Neural crest cell (in vitro differentiated cells): ENCODE measurements around the gene NRXN3. TPM values are rescaled to one million over a fixed set of nuclear protein-coding genes. Genes with fewer than 3 reads are reported as not detected.

Experiments used
- DNase-seq: peaks from one replicate; pipeline ENCODE4 v3.0.0; 2021; ENCODE audit warnings: low read depth, mixed read lengths, low spot score
- H3K27ac Mint-ChIP-seq: one replicate; pipeline ENCODE4 v1.8.0; 2021; ENCODE audit warnings: mild to moderate bottlenecking, mixed read lengths; ENCODE audit not compliant: unreplicated experiment
- H3K27me3 Mint-ChIP-seq: 2 replicates; pipeline ENCODE4 v1.8.0; 2021; ENCODE audit warnings: low read depth, mild to moderate bottlenecking, mixed read lengths
- H3K36me3 Mint-ChIP-seq: 2 replicates; pipeline ENCODE4 v1.8.0; 2021; ENCODE audit warnings: low read depth, mild to moderate bottlenecking, mixed read lengths
- H3K4me1 Mint-ChIP-seq: 2 replicates; pipeline ENCODE4 v1.8.0; 2021; ENCODE audit warnings: mixed read lengths
- H3K4me3 Mint-ChIP-seq: one replicate; pipeline ENCODE4 v1.8.0; 2021; ENCODE audit warnings: mild to moderate bottlenecking, mixed read lengths
- H3K9me3 Mint-ChIP-seq: 2 replicates; pipeline ENCODE4 v1.8.0; 2021; ENCODE audit warnings: mixed read lengths
- total RNA-seq: library from RNA; stranded (reverse); gene quantifications from 2 replicates; pipeline ENCODE4 v1.2.1, GENCODE V29; 2021
- TF ChIP-seq, protein P1 (sequence below): fragments of 200-600 bp; sonication (generic); conservative IDR thresholded peaks from 2 replicates; pipeline ENCODE4 v1.5.0; 2021; ENCODE audit warnings: antibody characterized with exemption, mild to moderate bottlenecking

The NRXN3 gene
- total RNA-seq, 1 donor from 2014 or later = 2.5 TPM

DNA sequence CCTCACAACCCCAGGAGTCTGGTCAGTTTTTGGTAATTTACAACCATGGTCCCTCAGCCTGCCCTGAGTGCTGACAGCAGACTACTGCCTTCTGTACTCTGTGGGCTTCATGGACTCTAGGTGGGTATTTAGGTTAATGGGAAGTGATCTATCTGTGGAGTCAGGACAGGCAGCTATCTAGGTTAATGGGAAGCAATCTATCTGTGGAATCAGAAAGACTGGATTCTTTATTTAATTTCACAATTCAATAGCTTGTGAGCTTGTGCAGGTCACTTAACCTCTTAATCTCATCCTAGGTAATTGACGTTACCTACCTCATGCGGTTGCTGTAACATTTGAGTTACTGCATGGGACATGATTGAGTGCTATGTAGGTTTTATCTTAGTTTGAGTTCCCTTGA, 777.5 kb downstream of the NRXN3 start:
- Mint-ChIP-seq H3K9me3 (no peaks in the 10 kb centered on the region), H3K27me3 (peaks cover 12% of the 10 kb centered on the region), H3K4me3 (no peak overlapping the region), H3K36me3 (no peaks in the 10 kb centered on the region), H3K4me1 (peaks cover 5% of the 10 kb centered on the region), H3K27ac (no peak overlapping the region)
- no peak for DNase-seq
- TF ChIP-seq, protein P1, sequence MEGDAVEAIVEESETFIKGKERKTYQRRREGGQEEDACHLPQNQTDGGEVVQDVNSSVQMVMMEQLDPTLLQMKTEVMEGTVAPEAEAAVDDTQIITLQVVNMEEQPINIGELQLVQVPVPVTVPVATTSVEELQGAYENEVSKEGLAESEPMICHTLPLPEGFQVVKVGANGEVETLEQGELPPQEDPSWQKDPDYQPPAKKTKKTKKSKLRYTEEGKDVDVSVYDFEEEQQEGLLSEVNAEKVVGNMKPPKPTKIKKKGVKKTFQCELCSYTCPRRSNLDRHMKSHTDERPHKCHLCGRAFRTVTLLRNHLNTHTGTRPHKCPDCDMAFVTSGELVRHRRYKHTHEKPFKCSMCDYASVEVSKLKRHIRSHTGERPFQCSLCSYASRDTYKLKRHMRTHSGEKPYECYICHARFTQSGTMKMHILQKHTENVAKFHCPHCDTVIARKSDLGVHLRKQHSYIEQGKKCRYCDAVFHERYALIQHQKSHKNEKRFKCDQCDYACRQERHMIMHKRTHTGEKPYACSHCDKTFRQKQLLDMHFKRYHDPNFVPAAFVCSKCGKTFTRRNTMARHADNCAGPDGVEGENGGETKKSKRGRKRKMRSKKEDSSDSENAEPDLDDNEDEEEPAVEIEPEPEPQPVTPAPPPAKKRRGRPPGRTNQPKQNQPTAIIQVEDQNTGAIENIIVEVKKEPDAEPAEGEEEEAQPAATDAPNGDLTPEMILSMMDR = no peak

DNA sequence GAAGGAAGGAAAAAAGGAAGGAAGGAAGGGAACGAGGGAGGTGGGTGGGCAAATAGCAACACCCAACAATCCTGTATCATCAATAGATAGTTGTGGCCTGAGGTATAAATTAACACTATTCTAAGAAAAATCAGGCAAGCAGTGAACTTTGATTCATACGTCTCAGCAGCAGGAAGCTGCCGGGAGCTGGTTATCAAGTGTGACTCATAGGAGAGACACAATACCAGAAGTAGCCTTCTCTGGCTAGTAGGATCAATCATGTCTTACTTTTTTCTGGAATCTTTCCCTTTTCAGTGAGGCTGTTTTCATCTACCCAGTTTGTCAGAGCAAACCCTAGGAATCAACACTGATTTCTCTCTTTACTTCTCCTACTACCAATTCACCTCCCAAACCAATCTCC, 780.5 kb downstream of the NRXN3 start:
- peak overlapping the region; percentile 31 for H3K27ac Mint-ChIP-seq
- H3K9me3 Mint-ChIP-seq = no peaks in the 10 kb centered on the region
- H3K27me3 Mint-ChIP-seq = no peaks in the 10 kb centered on the region
- peaks cover 5% of the 10 kb centered on the region for H3K4me1 Mint-ChIP-seq
- no peak overlapping the region for H3K4me3 Mint-ChIP-seq
- TF ChIP-seq, protein P1 = no peak
- DNase-seq = no peak
- no peaks in the 10 kb centered on the region for H3K36me3 Mint-ChIP-seq

DNA sequence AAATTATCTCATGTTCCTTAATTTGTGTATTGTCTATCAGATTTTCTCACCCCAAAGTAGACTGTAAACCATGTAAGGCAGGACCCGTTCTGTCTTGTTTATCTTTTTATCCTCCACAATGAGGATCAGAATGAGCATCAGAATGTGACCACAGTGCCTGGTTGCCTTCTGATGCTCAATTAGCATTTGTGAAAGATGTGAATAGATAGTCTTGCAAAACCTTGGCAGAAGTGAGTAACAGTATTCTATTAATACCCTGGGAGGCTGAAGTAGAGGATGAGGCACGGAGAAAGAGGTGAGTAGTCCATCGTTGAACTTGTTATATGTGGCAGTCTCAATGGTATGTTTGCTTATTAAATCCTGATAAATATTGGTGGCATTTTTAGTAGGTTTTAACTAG, 781.4 kb downstream of the NRXN3 start:
- no peaks in the 10 kb centered on the region for H3K27me3 Mint-ChIP-seq
- peaks cover 5% of the 10 kb centered on the region for H3K4me1 Mint-ChIP-seq
- no peak overlapping the region for H3K4me3 Mint-ChIP-seq
- no peaks in the 10 kb centered on the region for H3K9me3 Mint-ChIP-seq
- DNase-seq = no peak
- H3K27ac Mint-ChIP-seq = no peak overlapping the region
- TF ChIP-seq, protein P1 = no peak
- H3K36me3 Mint-ChIP-seq = no peaks in the 10 kb centered on the region

DNA sequence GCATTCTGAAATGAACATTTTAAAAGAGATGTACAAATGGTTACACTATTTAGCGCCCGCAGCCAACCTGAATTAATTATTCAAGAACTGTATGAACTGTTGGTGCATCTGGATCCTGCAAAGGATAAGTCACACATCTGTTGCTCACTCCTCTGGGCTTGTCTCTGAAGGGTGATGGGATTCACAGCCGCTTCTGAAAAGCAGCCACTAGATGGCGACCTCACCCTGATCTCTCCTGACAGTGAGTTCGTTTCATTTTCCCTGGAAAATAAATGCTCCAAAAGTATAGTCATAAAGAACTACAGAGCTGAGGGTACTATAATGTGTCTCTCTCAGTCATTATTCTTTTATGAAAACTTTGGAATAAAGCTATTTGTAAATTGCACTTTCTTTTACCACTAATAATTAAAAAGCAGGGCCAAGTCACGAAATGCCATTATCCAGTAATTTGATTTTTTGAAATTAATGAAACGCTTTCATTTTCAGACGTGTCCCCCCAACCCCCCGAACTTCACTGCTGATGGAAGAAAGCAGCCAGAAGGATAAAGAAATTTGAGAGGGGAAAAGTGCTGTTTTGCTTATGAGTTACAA, 789.6 kb downstream of the NRXN3 start:
- Mint-ChIP-seq H3K4me1 (peaks cover 3% of the 10 kb centered on the region), H3K36me3 (no peaks in the 10 kb centered on the region), H3K27me3 (no peaks in the 10 kb centered on the region), H3K9me3 (no peaks in the 10 kb centered on the region), H3K4me3 (no peak overlapping the region), H3K27ac (no peak overlapping the region)
- TF ChIP-seq, protein P1 = peak; percentile 91
- DNase-seq = peak; percentile 80

DNA sequence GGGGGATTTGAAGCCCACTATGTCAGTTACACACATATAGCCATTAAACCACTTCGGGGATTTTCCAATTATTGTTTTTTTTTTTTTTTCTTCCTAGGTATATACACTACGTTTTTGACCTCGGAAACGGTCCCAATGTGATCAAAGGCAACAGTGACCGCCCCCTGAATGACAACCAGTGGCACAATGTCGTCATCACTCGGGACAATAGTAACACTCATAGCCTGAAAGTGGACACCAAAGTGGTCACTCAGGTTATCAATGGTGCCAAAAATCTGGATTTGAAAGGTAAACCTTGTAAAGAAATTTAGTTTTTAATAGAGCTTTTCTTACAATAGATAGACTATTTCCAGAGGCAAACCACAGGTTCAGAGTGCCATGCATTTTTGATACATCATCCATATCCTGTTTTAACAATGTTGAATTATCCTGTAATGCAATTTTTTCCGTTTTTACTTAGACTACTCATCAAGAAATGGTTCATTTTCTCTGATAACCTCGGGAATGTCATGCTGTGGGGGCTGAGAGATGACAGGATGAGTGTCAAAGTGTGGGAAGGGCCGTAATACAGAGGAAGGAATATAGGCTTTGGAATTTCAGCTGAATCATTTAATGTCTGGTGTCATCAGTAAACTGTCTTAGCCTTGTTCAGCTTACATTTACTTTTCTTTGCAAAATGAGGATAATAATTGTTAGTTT, 797.1 kb downstream of the NRXN3 start:
- Mint-ChIP-seq H3K27me3 (no peaks in the 10 kb centered on the region), H3K36me3 (no peaks in the 10 kb centered on the region), H3K9me3 (no peaks in the 10 kb centered on the region), H3K27ac (no peak overlapping the region), H3K4me3 (no peak overlapping the region), H3K4me1 (no peaks in the 10 kb centered on the region)
- DNase-seq = no peak
- TF ChIP-seq, protein P1 = no peak
